GM12864 (cell line): ENCODE data around the gene MEIS1.

Experiments
- DNase-seq: peaks from one replicate; pipeline ENCODE4 v3.0.0-alpha.2; 2011; ENCODE audit warnings: low read depth
- H3K4me3 ChIP-seq: 2 replicates; pipeline ENCODE4 v1.5.1; 2011; ENCODE audit warnings: mild to moderate bottlenecking, low read depth, low read length, control low read depth
- CTCF ChIP-seq: IDR thresholded peaks from 2 replicates; pipeline ENCODE4 v1.5.1; 2011; ENCODE audit warnings: low read depth, mild to moderate bottlenecking, moderate library complexity, low read length, control low read depth, inconsistent platforms; ENCODE audit errors: missing control alignments

MEIS1 gene

GRCh38 chr2:66544258-66544657, 109.3 kb downstream of the MEIS1 start:
- no peak for DNase-seq
- TF ChIP-seq CTCF, result no peak
- no peak overlapping the region for H3K4me3 ChIP-seq

- H3K4me3 ChIP-seq, result no peak overlapping the region
- DNase-seq, result no peak
- TF ChIP-seq CTCF, result no peak
Measured at GRCh38 chr2:66545258-66545657, 110.3 kb downstream of the MEIS1 start.

- no peak for TF ChIP-seq CTCF
- H3K4me3 ChIP-seq, result no peak overlapping the region
- DNase-seq, result no peak
Measured at GRCh38 chr2:66547118-66547517, 112.2 kb downstream of the MEIS1 start.

GRCh38 chr2:66547887-66548286, 113.0 kb downstream of the MEIS1 start:
- H3K4me3 ChIP-seq, result no peak overlapping the region
- no peak for DNase-seq
- TF ChIP-seq CTCF, result no peak

GRCh38 chr2:66548422-66548821, 113.5 kb downstream of the MEIS1 start:
- no peak overlapping the region for H3K4me3 ChIP-seq
- no peak for DNase-seq
- TF ChIP-seq CTCF, result no peak

GRCh38 chr2:66550826-66551225, 115.9 kb downstream of the MEIS1 start:
- DNase-seq, result no peak
- H3K4me3 ChIP-seq, result no peak overlapping the region
- TF ChIP-seq CTCF, result no peak

- DNase-seq, result no peak
- H3K4me3 ChIP-seq, result no peak overlapping the region
- no peak for TF ChIP-seq CTCF
Measured at GRCh38 chr2:66553370-66553769, 118.4 kb downstream of the MEIS1 start.
